COR-L47 (cell line): Measurements from ENCODE around the gene NEDD4L.
"Not testable (repeated sequence)": the region's sequence is repeated elsewhere in the genome, so short reads cannot be mapped to it uniquely, and the experiment has no call there.

Source experiments
- DNase-seq: peaks from one replicate; lab custom pipeline; 2025; lab: John Stamatoyannopoulos, UW

Gene NEDD4L

DNA sequence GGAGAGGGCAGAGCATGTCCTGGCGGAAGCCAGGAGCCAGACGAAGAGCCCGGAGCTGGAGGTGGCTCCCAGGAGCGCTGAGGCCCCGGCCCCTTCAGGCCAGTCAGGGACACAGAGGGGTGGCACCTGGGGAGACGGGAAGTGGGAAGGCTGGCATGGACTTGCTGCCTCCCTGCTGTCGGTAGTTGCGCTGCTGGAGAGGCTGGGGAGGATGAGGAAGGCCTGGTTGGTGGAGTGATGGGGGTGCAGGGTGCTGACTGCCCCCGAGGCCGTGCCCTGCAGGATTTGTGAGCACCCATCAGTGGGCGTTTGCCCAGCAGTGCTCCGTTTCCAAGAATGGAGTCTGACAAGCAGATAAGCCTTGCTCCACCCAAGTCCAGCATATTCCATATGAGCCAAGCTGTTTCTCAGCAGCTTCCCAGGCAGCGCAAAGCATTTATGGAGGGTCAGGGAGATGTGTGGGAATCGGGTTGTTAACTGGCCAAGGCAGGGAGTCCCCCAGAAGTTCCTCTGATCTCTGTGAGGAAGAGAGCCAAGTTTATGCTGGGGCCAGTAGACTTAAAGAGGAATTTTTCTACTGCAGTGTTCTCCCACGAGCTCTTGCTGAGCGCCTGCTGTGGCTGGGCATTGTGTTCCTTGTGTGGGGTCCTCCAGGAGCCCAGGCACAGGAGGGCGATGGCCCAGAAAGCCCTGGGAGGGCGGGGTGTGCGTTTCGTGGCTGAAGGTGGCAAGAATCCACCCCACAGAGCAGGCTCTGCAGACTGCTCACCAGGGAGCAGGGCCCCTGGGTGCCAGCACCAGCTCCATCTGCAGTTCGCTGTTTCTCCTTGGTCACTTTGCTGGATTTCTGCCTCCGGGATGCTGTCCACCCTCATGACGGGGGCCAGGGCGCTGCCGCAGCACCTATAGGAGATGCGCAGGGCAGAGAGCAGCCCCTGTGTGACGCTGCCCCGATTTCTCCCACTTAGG lies 334.7 kb downstream of the NEDD4L start:
- no peak for DNase-seq

DNA sequence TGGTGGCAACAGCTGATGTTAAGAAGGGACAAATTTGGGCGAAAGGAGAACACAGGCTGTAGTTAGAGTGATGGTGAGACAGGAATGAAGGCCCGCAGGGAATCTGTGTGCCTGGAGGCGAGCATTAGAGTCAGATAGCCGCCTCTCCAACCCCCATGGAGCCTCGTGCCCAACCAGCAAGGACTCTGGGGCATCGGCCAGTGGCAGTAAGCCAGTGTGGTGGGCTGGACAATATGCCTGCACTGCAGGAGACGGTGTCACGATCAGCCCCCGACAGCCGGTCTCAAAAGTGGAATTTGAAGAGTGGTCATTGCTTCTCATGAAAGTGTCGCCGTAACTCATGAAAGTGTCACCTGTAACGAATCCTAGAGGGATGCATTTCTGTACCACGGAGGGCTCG lies 335.4 kb downstream of the NEDD4L start:
- no peak for DNase-seq

DNA sequence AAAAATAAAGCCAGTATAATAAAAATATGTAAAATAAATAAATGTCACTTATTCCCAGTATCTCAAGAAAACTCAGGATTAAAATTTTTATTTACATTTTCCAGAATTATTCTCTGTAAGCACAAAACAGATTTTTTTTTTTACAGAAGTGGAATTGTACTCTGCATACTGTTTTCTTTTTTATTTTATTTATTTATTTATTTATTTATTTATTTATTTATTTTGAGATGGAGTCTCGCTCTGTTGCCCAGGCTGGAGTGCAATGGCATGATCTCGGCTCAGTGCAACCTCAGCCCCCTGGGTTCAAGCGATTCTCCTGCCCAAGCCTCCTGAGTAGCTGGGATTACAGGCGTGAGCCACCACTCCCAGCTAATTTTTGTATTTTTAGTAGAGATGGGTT lies 336.1 kb downstream of the NEDD4L start:
- not testable (repeated sequence) for DNase-seq

DNA sequence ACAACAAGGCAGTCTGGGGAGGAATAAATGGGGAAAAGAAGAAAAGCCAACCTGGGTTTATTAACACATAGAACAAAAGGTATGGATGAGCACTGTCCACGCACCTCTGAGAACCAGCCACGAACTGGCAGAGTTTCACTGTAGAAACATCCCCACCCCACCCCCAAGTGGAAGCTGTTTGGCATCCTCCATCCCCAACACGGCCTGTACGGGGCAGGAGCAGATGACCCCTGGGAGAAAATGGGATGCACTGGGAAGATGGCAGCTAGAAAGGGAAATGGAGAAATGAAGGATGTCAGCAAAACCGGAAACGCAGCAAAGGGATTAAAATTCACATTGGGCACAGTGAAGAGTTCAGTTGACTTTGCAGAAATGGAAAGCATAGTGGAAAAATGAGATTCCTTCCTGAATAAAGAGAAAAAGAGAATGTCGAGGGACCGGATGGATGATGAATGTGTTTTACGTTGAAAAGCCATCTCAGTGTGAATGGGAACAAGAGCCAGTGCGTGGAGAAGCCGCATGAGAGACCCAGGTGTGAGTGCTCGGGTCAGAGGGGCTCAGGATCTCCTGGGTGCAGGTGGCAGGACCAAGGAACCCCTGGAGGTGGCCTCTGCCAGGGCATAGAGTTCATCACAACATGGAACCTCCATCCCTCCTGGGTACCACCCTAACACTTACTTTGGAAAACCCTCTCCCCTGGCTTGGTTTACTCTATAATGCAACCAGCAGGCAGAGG lies 337.8 kb downstream of the NEDD4L start:
- no peak for DNase-seq

DNA sequence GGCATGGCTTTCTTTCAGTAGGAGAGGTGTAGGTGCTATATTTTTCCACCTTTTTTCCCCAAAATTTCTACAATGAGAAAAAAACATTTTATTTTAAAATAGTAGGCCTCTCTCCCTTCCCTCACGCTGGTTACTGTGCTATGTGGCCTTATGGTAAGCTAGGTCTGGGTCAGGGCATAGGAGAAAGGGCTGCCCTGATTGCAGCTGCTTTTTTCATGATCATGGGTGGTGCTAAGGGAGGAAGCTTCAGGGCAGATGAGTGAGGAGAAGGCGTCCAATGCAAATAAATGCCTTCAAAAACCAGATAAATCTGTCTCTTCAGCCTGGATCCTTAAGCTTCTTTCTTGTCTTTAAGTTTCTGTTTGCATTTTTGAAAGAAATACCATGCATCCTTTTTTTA lies 338.4 kb downstream of the NEDD4L start:
- DNase-seq, result no peak

DNA sequence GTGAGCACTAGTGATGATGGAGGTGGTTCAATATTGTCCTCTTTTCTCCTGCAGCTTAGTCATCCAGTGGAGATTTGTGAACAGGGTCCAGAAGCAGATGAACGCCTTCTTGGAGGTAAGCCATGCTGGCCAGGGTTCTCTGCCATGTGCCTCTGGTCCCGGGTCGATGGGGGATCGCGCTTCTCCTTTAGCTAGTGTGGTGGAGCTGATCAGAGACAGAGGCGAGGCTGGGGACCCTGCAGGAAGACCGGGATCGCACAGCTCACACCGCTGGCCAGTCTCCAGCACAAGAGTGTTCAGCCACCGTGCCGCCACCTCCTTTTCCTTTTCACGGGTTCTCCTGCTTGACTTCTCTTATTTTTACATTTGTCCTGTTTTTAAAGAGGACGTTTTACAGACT lies 341.4 kb downstream of the NEDD4L start:
- DNase-seq, result no peak

DNA sequence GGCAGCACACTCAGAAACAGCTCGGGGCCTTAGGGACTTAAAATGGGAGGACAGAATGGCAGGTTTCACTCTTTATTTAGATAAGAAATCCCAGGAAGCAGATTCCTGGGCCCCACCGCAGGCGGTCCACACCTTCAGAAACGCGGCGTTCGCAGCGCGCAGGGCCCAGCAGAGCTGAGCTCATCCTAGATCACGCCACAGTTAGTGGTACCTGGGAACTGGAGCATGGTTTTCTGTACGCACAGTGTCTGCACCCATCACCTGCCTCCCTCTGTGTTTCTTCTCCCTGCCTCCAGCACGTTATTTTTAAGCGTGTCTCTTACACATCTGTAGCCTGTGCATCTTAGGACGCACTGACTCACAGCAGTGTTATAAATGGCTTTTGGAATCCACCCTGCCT lies 342.8 kb downstream of the NEDD4L start:
- no peak for DNase-seq

DNA sequence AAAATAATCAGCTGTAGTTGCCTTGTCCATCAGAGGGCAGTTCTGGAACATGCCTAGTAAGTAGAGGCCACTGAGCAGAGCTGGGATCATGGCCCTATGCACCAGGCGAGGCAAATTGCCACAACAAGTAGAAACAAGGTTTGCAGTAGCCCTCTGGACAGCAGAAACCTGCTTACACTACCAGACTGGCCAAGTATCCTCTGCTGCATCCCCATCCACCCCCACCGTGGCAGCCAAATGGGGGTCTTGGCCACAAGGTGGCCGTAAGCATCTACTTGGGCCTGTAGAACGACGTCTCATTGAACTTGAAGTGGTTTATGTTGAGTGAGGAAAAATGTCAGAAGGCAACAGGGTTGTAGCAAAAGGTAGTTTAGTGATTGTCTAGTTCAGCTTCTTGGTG lies 343.7 kb downstream of the NEDD4L start:
- no peak for DNase-seq

DNA sequence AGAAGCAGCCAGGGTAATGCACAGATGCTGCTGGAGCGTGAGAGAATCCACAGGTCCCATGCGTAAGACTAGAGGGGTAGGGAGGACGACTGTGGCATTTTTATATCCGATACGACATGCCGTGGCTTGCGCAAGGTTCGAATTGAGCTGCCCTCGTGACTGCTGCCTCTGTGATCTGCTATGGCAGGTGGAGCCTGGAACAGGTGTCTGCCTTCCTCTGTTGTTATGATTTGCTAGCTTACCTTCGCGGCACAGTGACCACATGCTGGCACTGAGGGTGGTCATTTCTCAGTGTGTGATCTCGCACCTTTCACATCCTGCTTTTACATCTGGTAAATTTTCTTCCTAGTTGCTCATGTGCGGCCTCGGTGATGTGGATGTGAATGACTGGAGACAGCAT lies 344.7 kb downstream of the NEDD4L start:
- no peak for DNase-seq

DNA sequence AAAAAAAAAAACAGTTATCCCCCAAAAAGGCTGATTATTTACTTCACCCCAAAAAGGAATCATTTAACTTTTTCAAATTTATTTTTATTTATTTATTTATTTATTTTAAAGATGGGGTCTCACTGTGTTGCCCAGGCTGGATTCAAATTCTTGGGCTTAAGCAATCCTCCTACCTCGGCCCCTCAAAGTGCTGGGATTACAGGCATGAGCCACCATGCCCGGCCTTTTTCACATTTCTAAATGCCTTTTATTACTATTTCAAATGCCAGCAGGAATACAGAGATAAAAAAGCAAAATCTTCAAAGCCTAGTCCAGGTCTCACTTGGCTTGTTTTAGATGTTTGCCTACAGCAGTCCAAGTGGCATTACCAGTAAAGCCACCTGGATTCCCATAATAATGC lies 345.7 kb downstream of the NEDD4L start:
- no peak for DNase-seq

DNA sequence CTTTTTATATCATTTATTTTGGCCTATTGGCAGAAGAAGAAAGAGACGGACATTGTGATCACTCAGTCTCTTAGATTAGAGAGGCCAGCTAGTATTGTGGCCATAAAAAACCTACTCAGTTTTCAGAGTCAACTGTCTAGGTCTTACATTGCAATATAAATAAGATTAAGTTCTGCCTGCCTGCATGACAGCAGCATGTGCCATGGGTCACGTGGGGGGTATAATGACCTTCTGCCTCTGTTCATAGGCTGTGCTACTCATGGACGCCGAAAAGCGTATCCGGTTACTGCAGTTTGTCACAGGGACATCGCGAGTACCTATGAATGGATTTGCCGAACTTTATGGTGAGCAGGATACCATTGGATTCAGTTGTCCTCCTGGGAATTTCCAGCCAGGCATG lies 346.4 kb downstream of the NEDD4L start:
- DNase-seq, result no peak

DNA sequence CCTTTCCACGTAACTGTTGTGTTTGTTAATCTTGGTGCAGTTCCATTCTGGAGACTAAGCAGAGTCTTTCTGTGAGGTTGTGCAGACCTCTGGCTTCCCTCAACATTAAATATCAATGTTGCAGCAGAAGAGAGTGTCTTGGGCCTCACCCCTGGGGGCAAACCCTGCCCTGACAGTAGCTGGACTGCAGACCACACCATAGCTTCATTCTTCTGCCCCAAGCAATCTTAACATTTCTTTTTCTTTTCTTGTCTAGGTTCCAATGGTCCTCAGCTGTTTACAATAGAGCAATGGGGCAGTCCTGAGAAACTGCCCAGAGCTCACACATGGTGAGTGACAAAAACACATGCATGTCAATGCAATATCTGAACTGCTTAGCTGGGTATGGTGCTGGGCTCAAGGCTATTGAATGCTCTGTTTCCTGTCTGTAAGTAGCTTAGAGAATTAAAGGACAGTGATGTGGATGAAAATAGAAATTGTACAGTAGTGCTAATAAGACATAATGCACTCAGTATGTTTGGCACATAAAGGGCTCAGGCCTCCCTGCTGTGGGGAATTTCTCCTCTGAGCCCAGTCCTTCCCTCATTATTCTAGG lies 347.3 kb downstream of the NEDD4L start:
- DNase-seq, result no peak

DNA sequence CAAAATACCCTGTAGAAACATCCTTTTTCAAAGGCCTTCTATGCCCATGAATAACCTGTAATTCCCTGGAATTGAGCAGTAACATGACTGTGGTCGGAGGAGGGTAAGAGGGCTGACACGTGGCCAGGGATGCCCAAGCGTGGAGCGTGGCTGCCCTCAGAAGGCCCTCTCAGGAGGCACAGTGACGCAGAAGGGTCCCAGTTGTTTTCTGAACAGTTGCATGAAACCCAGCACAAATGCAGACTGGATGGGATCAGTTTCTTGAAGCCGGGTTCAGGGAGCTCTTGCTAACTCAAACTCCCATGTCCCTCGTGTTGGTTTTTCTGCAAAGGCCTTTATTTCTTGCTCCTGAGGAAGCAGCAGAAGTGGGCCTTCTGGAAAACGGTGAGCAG lies 347.9 kb downstream of the NEDD4L start:
- no peak for DNase-seq

DNA sequence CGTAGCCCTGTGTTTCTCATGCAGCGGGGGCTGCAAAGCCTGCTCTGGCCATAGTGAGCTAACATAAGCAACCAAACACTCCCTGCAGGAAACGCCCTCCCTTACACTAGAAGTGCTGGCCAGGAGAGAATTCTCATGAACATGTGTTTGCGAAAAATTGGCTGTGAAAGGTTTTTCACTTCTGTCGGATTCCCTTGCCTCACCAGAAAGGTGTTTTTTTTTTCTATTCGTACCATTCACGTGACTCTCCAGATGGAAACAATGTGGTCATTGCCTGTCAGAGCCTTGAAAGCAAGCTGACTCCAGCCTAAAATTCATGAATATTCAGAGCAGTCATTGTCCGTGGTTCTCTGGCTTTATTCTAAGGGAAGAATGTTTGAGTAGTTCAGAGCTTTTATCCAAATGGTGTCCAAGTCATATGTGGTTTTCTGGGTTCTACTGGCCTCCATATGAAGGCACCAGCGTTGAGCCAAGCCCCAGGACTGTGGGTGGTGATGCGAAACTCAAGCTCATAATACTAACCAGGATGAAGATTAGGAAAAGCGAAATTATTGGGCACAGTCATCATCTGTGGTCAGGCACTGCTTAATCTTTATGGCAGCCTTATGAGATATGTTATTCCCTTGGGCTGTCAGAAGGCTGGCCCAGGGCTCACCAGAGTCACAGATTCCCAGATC lies 348.4 kb downstream of the NEDD4L start:
- DNase-seq, result no peak

DNA sequence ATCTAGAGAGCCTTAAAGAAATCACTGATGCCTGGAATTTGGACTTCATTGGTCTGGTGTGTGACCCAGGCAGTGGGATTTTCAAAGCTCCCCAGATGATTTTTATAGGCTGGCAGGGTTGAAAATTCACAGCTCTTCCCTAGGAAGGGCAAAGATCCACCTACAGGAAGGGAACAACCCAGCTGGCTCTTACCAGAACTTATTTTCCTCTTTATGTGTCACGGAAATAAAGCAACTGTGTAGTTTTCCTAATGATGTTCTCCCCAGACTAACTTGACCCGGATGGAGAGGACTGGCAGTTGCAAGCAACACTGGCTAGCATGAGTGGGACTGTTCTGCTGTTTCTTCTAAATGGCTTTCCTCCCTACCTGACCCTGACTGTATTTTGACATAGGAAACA lies 349.3 kb downstream of the NEDD4L start:
- DNase-seq, result no peak

DNA sequence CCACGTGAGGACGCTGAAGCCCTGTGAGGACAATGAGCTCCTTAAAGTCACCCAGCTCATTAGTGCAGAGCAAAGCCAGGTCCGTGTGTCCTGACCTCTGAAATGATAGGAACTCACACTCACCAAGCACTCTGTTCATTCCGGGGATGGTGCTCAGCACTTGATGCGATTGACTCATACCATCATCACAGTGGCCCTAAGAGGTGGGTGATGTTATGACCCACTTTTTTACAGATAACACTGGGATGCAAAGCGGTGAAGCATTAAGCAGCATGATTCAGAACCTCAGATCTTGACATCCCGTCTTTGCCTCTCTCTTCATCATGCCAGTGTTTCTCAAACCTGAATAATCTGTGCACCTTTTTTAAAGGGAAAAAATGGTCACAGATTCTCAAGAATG lies 350.0 kb downstream of the NEDD4L start:
- no peak for DNase-seq

DNA sequence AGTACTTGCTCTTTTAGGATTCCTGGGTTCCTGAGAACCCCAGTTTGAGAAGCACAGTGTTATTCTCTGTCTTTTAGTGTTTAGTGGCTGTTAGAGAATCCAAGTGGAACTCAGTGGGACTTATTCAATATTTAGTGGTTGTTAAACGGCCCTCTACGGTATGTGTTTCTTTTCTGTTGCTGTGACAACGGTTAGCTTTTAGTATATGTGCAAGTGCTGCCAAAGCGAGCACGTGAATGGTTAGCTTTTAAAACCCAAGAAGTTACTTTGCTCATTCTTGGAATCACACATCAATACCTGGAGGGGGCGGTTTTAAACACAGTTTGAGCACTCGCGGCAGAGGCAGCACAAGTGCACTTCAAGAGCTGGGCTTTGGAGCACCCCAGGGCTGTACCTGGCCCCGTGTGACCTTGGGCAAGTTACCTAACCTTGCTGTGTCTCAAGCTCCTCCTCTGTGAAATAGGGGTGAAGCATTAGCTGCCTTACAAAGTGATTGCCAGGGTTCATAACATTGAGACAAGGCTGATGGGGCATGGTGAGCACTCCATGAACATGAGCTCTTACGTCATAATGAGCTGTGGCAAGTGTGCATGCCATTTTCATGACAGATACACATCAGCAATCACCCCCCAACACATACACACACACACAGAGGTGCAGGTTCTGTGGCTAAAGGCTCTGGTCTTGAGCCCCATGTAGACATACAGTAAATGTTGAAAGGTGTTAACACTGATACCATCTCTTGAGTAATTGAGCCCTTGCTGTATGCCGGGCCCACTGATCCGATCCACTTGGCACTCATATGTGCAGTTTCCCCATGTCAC lies 350.8 kb downstream of the NEDD4L start:
- DNase-seq, result no peak

DNA sequence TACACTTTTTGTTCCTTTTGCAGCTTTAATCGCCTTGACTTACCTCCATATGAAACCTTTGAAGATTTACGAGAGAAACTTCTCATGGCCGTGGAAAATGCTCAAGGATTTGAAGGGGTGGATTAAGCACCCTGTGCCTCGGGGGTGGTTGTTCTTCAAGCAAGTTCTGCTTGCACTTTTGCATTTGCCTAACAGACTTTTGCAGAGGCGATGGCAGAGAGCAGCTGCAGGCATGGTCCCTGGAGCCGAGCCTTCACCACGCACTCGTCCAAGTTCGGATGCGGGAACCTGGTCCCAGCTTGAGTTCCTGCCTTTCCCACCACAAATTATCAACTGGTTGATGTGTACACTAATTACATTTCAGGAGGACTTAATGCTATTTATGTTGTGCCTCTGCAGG lies 352.1 kb downstream of the NEDD4L start:
- DNase-seq, result no peak

DNA sequence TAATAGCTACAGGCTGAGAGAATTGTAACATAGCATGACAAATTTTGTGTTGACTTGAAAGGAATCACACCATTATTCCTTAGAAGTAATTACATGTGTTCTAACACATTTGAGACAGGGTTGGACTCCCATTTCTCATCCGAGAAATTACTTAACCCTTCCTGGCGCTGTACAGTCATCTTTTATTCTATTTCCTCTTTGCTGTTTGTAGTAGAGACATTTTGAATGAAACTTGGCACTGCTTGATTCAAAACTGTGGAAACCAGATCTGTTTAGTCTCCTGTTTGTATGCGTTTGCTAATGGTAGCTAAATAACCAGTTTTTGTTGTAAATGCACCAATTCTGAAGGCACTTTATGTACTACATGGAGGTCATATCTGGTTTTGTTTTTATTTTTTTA lies 352.9 kb downstream of the NEDD4L start:
- no peak for DNase-seq

DNA sequence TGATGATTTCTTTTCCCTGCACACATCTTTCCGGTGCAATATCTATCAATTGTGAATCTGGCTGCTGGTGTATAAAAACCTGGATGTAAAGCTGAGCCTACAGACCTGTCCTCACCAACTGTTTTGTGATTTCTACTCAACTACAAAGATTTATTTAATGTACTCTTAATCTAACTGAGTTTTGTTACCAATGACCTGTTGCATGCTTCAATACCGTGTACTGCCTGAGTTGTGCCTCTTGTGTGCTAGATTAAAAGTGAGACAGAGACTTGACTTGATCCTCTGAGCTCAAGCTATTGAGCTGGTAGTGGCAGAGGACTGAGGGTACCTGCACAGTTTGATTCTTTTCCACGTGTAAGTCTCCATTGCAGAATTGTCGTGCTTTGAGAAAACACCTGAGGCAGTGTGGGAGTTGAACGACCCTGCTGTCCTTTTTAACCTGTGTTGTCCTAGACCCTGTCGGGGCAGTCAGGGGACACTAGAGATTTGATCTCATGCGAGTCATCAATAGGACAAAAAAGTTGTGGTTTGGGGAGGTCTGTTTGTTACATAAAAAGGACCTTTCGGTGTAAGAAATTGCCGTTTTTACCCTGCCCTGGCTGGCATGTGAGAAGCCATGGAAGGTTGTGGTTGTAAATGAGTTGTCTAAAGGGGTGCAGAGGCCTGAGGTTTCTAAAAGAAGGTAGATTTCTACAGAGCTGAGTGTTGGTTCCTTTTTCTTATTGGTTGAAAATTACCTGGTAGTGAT lies 353.5 kb downstream of the NEDD4L start:
- no peak for DNase-seq
